Iris pigment epithelial cell (primary cell): ENCODE measurements around the gene RGS6.

Source experiments
- DNase-seq: peaks from one replicate; pipeline ENCODE4 v3.0.0-alpha.2; 2011; ENCODE audit warnings: low read depth

The RGS6 gene

DNA sequence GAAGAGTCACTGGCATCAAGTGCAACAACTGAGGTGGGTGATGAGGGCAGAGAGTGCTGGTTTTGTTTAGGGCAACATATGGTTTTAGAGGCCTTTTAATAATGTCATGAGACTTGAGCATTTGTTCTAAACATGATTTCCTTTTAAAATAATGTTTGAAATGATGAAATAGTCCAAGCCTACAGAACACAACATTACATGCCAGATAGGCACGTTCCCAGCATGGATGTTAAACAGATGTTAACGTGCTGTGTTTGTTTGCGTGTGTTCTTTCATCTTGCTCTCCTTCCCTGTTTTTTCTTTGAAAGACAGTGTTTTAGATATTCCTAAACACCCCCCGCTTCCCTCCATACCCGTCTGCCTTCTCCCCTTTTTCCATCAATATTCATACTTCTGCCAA lies 82.3 kb downstream of the RGS6 start:
- no peak for DNase-seq

DNA sequence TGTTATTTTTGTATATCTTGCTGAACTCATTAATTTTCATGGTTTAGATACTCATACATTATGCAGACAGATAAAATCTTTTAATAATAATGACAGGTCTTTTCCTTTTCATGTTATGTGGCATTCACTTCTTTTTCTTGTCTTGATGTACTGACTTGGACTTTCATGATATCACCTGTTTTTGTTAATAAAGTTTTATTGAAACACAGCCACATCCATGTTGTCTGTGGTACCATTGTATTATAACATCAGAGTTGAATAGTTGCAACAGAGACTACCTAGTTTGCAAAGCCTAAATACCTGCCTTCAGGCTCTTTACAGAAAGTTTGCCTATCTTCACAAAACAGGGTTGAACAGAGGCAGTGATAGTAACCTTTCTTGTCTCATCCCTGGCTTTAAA lies 85.1 kb downstream of the RGS6 start:
- DNase-seq, result no peak

DNA sequence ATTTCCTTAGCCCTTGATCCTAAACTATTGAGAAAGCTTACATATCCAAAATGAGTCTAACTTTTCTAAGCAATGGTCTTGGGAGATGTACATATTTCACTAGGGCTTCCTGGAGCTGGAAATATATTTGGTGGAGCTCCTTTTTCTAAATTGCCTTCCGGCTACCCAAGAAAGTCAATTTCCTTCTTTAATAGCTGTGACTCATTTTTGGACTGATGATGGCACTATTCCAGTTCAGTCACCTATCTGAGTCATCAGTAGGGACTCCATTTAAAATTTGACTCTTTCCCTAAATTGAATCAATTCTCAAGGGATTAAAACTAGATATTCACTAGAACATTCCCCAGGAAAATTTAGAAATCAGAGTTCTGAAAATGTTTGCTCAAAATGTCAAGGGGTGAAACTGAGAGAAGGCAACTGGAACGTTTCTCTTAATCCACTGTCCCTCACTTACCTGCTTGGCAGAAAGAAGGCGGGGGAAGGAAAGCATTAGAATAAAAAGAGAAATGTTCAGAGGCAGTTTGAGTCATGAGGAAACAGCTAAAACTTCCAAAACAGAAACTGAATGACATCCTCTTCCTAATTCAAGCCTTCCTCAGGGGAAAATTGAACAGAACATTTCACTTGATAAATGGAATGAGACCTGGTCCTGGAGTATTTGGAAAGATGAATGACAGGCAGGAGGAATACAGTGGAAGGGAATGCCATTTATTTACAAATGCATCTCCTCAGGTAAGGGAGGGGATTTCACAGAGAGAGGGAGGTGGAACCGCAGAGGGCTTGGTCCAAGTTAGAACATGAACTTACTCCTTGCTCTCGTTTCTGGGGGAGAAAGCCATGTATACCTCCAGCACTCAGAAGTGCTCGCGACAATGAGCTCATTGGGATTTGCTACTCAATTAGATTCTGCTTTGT lies 91.2 kb downstream of the RGS6 start:
- no peak for DNase-seq

- DNase-seq, result peak; percentile 47
Measured at GRCh38 chr14:72024043-72024407, 91.8 kb downstream of the RGS6 start.

DNA sequence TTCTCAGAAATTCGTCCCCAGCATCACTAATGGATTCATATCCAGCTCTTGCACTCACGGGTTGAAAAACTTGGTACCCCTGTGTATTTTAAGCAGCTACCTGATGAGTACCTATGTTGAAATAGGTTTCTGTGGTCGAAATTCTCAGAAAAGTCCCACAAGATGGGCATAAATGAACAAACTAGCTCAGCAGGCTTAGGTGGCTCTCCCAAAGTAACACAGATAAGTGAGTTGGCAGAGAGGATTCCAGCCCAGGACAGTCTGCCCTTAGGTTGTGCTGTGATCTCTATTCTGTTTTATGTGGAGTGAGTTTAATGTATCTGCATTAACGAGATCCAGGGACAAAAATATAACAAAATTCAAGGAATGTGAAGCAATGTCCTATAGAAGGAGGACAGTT lies 92.3 kb downstream of the RGS6 start:
- DNase-seq, result no peak

- no peak for DNase-seq
Measured at GRCh38 chr14:72026536-72026935, 94.3 kb downstream of the RGS6 start.

- no peak for DNase-seq
Measured at GRCh38 chr14:72027061-72027460, 94.8 kb downstream of the RGS6 start.

GRCh38 chr14:72033365-72033764 lies 101.1 kb downstream of the RGS6 start:
- no peak for DNase-seq

DNA sequence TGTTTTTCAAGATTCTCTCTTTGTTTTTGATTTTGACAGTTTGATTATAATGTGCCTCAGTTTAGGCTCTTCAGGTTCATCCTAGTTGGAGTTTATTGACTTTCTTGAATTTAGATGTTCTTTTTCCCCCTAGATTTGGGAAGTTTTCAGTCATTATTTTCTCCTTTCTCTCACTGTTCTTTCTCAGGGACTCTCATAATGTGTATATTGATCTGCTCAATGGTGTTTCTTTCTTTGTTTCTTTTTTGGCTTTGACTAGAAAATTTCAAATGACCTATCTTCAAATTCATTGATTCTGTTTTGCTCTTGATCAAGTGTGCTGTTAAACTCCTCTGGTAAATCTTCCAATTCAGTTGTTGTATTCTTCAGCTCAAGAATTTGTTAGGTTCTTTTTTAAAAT lies 108.3 kb downstream of the RGS6 start:
- no peak for DNase-seq

DNA sequence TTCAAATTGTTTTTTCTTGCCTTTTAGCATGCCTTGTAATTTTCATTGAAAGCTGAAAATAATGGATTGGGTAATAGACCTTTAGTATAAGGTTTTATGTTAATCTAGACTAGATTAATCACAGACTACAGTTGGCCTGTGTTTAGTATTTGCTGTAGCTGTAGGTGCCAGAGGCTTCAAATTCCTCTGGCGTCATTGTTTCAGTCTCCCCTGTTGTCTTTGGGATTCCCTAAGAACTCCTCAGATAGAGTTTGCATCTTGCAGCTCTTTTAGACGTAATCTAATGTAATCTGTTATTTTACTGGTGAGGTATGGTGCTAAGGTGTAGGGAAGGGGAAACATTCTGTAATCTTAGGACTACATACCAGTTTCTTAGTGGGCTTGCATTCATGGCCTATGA lies 113.0 kb downstream of the RGS6 start:
- no peak for DNase-seq

DNA sequence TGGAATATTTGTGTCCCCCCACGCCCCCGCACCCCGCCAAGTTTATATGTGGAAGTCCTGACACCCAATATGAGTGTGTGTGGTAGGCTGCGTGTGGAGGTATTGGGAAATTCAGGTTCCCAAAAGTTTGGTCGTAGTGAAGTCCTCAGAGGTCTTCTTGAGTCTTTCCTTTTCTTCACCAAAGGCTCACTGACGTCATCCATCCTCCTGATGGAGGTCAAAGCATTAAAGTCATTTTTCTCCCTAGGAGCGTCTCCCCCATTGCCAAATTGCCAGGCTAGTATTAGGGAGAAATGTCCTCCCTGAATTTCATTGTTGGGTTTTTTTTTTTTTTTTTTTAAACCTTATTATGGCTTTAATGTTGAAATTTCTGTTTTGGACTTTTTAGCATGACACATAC lies 113.7 kb downstream of the RGS6 start:
- no peak for DNase-seq

DNA sequence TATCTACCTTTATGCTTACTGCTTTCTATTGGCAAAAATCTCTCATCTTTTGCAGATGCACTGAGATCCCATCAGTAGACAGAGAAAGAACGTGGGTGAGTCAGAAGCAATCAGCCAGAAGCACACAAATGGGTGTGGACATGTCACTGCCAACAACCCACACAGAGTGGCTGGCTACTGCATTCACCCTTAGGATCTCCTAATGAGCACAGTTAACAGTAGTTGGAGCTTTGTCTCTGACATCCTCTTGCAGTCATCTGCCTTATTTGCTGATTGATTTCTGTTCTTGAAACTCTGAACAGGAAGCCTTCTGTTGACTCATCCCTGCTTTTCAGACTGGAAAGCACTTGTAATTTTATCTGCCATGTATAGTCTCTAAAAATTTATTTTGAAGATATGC lies 117.2 kb downstream of the RGS6 start:
- no peak for DNase-seq

GRCh38 chr14:72052356-72052755 lies 120.1 kb downstream of the RGS6 start:
- no peak for DNase-seq

DNA sequence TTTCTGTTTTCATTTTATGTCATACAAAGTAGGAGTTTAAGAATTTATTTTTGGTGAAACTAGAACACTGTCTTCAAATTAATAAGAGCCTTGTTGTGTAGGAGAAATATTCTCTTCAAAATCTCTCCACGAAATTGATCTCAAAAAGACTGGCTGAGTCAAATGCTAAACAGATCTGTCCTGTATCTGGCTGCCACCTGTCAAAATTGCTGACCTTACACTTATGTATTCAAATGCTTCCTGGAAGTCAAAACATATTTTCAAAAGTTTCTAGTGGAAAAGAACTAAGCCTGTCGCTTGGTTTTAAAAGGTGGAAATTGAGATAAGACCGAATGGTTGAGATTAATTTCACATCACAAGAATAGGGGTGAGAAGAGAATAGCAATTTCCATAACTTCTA lies 121.4 kb downstream of the RGS6 start:
- no peak for DNase-seq

DNA sequence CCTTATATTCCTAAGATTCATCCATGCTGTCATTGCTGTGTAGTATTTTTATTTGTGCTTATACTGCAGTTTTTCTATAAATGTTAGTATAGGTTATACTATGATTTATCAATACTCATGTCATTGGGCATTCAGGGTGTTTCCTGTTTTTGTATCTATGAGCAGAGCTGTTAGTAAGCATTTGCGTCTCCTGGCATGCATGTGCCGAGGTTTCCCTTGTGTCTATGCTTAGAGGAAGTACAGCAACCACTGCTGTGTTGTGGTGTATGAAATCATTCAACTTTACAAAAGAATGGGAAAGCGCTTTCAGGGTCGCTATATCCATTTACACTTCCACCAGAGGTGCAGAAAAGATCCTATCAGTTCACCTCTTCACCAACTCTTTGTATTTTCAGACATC lies 122.7 kb downstream of the RGS6 start:
- no peak for DNase-seq

DNA sequence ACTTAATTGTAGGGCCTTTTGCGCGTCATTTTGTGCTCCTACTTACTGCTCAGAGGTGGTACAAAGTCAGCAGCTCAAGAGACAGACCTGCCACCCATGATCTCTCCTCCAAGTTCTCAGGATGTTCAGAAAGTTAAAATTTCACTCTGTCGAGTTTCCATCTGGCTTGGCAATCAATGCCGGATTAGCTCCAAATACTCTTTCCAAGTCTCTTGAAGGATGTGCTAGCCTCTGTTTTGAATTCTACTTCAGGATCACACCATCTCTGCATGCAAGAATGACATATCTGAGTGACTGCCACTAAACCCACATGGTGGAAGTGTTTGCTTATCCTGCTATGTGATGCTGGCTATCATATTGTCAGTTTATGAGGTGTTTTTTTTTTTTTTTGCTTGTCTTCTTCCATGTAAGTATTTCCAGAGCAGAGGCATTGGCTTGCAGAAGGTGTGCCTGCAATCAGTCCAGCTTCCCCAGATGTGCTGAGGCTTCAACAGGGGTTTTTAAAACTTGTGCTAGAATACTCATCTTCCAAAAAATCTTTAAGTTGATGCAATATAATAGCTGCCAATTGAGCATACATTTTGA lies 125.6 kb downstream of the RGS6 start:
- DNase-seq, result no peak

DNA sequence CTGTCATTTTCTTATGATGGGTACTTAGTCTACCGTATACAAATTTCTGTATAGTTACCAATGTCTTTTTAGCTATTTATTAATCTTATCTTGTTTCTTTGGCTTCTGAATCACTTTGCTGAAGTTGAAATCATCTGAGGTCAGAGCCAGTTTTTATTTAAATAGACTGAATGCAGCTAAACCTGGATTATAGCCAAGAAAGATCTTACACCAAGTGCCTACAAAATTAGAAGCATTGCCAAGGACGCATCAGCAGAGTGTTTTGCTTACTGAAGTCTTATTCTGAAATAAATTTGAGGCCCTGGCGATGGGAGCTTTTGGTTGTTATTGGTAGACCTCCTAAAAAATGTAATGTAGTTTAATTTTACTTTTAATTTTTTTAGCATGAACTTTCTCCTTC lies 128.2 kb downstream of the RGS6 start:
- DNase-seq, result no peak

DNA sequence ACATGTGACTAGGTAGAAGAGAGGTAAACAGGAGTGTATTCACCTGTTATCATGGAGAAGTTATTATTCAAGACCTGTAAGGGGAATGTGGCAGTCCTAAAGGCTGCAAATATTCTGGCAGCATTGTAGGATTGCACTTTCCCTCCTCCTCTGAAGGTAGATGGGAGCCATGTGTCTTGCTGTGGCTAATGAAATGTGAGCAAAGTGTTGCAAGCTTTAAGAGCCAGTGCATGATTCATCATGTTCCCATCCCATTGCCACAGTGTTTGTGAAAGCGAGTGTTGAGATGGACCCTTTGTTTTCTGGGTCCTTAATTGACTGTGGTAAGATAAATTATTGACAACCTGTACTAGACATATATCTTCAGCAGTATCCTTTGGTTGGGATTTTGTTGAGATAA lies 128.7 kb downstream of the RGS6 start:
- DNase-seq, result no peak

DNA sequence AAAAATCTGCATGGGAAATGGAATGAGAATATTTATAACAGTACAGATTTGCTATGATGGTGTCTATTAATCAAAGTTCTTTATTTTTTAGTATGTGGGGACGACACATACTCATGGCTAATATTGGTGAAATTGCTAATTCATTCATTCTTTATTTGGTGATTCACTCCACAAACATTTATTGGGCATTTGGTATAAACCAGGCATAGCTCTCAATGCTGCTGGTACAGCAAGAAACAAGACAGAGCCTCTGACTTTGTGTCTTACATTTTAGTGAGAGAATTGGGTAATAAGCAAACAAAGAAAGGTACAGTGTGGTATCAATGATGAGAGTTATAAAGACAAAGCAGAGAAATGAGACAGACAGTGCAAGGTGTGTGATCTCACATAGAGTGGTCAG lies 129.5 kb downstream of the RGS6 start:
- no peak for DNase-seq

DNA sequence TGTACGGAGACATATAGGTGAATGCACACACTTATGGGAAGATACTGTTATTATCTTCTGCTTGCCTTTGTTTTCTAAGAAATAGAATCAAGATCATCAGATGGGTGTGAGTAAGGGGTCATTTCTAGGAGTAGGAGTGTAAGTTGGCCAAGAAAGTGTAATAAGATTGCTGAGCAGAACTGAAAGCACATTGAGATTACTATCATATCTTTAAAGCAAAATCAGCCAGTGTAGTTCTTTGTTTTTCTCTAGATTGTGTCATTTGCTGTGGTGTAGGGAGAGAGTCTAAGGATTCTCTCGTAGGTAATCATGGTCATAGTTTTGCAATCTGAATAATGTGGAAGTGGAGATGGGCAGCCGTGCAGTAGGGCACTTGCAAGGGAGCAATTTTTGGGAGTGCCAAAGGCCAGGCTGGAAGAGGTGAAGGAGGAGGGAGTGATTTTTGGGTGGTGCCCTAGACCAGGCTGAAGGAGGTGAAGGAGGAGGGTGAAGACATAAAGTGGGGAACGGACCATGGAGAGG lies 131.6 kb downstream of the RGS6 start:
- DNase-seq, result no peak

- DNase-seq, result no peak
Measured at GRCh38 chr14:72064501-72064900, 132.3 kb downstream of the RGS6 start.

DNA sequence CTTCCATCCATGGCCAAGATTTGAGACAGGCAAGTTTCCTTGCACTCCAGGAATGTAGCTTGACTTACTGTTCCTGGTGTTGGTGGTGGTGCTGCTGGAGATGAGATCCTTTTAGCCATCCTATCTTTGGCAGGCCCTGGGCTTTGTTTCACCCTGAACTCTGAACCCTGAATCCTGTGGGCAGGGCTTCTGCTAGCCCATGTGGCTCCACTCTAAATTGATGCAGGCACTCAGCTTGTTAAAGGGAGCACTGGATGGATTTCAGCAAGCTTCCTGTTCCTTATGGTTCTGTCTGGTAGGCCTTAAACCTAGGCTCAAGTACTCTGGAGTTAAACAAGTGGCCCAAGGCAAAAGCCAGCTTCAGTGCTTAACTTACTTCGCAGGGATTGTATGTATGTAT lies 138.2 kb downstream of the RGS6 start:
- no peak for DNase-seq

- no peak for DNase-seq
Measured at GRCh38 chr14:72075649-72076334, 143.6 kb downstream of the RGS6 start.
